HepG2 (cell line): ENCODE data around the gene AGRN. TPM values are rescaled to one million over a fixed set of nuclear protein-coding genes. Genes with fewer than 3 reads are reported as not detected.

Experiments used
- ATAC-seq: fragments of 200-7000 bp; cut with Tn5 transposase; 3 replicates; pipeline ENCODE4 v1.9.1; 2020; ENCODE audit warnings: mild to moderate bottlenecking, moderate library complexity
- BruUV-seq: library from RNA; stranded (reverse); fragments of 400-500 nt; replicated peaks from 2 replicates; lab custom pipeline; 2021; lab: Mats Ljungman, UMichigan
- CTCF ChIA-PET: fragments of 300-600 bp; formaldehyde crosslinking; extraction: SDS; loops from one replicate; lab custom pipeline; 2021; ENCODE audit warnings: low total read pairs, inconsistent platforms, low intra/inter-chr PET ratio; lab: Yijun Ruan, JAX
- POLR2A ChIA-PET: fragments of 350-600 bp; sonication (Branson Sonifier 250); formaldehyde crosslinking; loops from one replicate; lab custom pipeline; 2020; ENCODE audit warnings: antibody characterized with exemption, inconsistent platforms; lab: Yijun Ruan, JAX
- DNase-seq: peaks from one replicate; pipeline ENCODE4 v3.0.0-alpha.2; 2015; ENCODE audit warnings: low spot score
- FAIRE-seq: peaks from 3 replicates; lab custom pipeline; 2011; peaks lifted over from hg19 to GRCh38; lab: Jason Lieb, UNC
- H2AFZ ChIP-seq: one replicate; pipeline ENCODE4 v1.6.1; 2011; ENCODE audit warnings: low read length, inconsistent platforms
- H3K27ac ChIP-seq: fragments of 300-600 bp; 3 replicates; pipeline ENCODE4 v1.8.0; 2011; ENCODE audit warnings: mixed run types, mild to moderate bottlenecking, mixed read lengths, low read length, inconsistent platforms; ENCODE audit not compliant: insufficient read depth; ENCODE audit errors: extremely low read length
- H3K27me3 ChIP-seq, 2 experiments: fragments of 200-600 bp in 1 of 2; 2 replicates in 1 of 2; 3 replicates in 1 of 2; pipeline versions ENCODE4 v1.6.0 to v1.8.0; 2011; ENCODE audit warnings: low read length in 2 of 2, mild to moderate bottlenecking in 2 of 2, moderate library complexity in 2 of 2, inconsistent platforms in 1 of 2; ENCODE audit not compliant: insufficient read depth in 2 of 2, control insufficient read depth in 1 of 2
- H3K36me3 ChIP-seq, 2 experiments: fragments of 200-600 bp in 1 of 2; replicated peaks in 1 of 2; 2 replicates in 1 of 2; 3 replicates in 1 of 2; pipeline versions ENCODE4 v1.5.1 to v1.8.0; 2011; ENCODE audit warnings: low read length in 2 of 2, inconsistent platforms in 1 of 2; ENCODE audit not compliant: insufficient read depth in 2 of 2, control insufficient read depth in 1 of 2
- H3K4me1 ChIP-seq: 2 replicates; pipeline ENCODE4 v1.5.1; 2012; ENCODE audit warnings: low read length, inconsistent platforms; ENCODE audit not compliant: insufficient read depth
- H3K4me2 ChIP-seq: 2 replicates; pipeline ENCODE4 v1.6.0; 2011; ENCODE audit warnings: low read depth, low read length, inconsistent platforms
- H3K4me3 ChIP-seq, 3 experiments: fragments of 200-600 bp in 1 of 3; sonication (generic), shearing (Covaris generic) in 1 of 3; replicated peaks in 1 of 3; 2 replicates each; pipeline ENCODE4 v1.5.1; 2011 to 2016; ENCODE audit warnings: low read length in 3 of 3, inconsistent platforms in 2 of 3, low read depth in 2 of 3, mild to moderate bottlenecking in 2 of 3, control low read depth in 1 of 3, mixed read lengths in 1 of 3; ENCODE audit not compliant: insufficient read depth in 1 of 3
- H3K79me2 ChIP-seq: one replicate; pipeline ENCODE4 v1.6.1; 2011; ENCODE audit warnings: low read length, inconsistent platforms; ENCODE audit not compliant: insufficient read depth
- H3K9ac ChIP-seq: 2 replicates; pipeline ENCODE4 v1.6.0; 2011; ENCODE audit warnings: mild to moderate bottlenecking, low read depth, low read length, inconsistent platforms; ENCODE audit not compliant: insufficient read depth
- H3K9me3 ChIP-seq: 2 replicates; pipeline ENCODE4 v1.5.1; 2012; ENCODE audit warnings: mild to moderate bottlenecking, low read length
- H4K20me1 ChIP-seq: 2 replicates; pipeline ENCODE4 v1.6.0; 2011; ENCODE audit warnings: inconsistent platforms, mild to moderate bottlenecking, low read length, moderate library complexity; ENCODE audit not compliant: insufficient read depth
- CEBPB ChIP-seq: IDR thresholded peaks from 2 replicates; pipeline ENCODE4 v1.6.1; 2011; ENCODE audit warnings: low read depth, low read length, improper control_type of control experiment, borderline replicate concordance
- LBX2 ChIP-seq: sonication (generic); formaldehyde crosslinking; IDR thresholded peaks from 2 replicates; pipeline ENCODE4 v1.5.0; 2020; ENCODE audit warnings: missing genetic modification reagents, mild to moderate bottlenecking, borderline replicate concordance
- NFE2L2 ChIP-seq: fragments of 150-350 bp; IDR thresholded peaks from 2 replicates; pipeline ENCODE4 v1.6.1; 2014; ENCODE audit warnings: low read length
- ZNF17 ChIP-seq: sonication (generic); formaldehyde crosslinking; IDR thresholded peaks from 2 replicates; pipeline ENCODE4 v1.5.0; 2020; ENCODE audit warnings: mild to moderate bottlenecking, missing genetic modification reagents
- ZNF251 ChIP-seq: sonication (generic); formaldehyde crosslinking; IDR thresholded peaks from 2 replicates; pipeline ENCODE4 v1.9.0; 2021; ENCODE audit warnings: mild to moderate bottlenecking, missing genetic modification reagents
- ZNF496 ChIP-seq: sonication (generic); formaldehyde crosslinking; IDR thresholded peaks from 2 replicates; pipeline ENCODE4 v1.8.1; 2023; ENCODE audit warnings: mild to moderate bottlenecking, moderate library complexity, missing genetic modification reagents; ENCODE audit not compliant: insufficient replicate concordance
- WGBS: methylation state at CpG from one replicate; pipeline ENCODE4 v1.1.6; 2017; ENCODE audit warnings: low lambda C conversion rate; 5-methylcytosine and 5-hydroxymethylcytosine counted together
- in situ Hi-C: cut with HindIII; loops from 2 replicates; pipeline ENCODE4 v1.10.0; 2017; ENCODE audit warnings: low pct_unique_long_range_greater_than_20kb; ENCODE audit not compliant: extremely low pct_ligation_motif_present
- intact Hi-C: fragments of 100-400 bp; cut with micrococcal nuclease; formaldehyde crosslinking; loops from one replicate; pipeline ENCODE4 v1.10.0; 2022; ENCODE audit not compliant: unreplicated experiment
- polyA plus RNA-seq, 8 experiments: library from polyadenylated mRNA; depleted of rRNA in 3 of 8; stranded (reverse) in 7 of 8; unstranded in 1 of 8; fragments of >200 nt; fragmentation: Illumina TruSeq in 4 of 8; extraction: Trizol in 4 of 8; gene quantifications; 2 replicates each; pipeline versions ENCODE4 v1.2.1 to v1.2.3, GENCODE V29; 2011 to 2016; ENCODE audit warnings: low read depth in 4 of 8, missing spikeins in 1 of 8, mixed read lengths in 1 of 8; ENCODE audit not compliant: insufficient read depth in 1 of 8
- total RNA-seq, 5 experiments: library from RNA; depleted of rRNA; stranded (reverse); fragments of >200 nt; fragmentation: Illumina TruSeq; extraction: Trizol; gene quantifications; 2 replicates each; pipeline ENCODE4 v1.2.3, GENCODE V29; 2016; ENCODE audit warnings: low read depth in 1 of 5
- TF ChIP-seq, protein P1 (sequence below): IDR thresholded peaks from 2 replicates; pipeline ENCODE4 v1.6.1; 2016; ENCODE audit warnings: low read depth, control low read depth
- TF ChIP-seq, protein P2 (sequence below), 2 experiments: fragments of 450-650 bp in 1 of 2; sonication (generic) in 1 of 2; formaldehyde crosslinking in 1 of 2; IDR thresholded peaks; 2 replicates each; pipeline versions ENCODE4 v1.6.1 to v1.8.0; 2016 to 2022; ENCODE audit warnings: antibody characterized with exemption in 1 of 2, mild to moderate bottlenecking in 1 of 2, missing genetic modification reagents in 1 of 2
- TF ChIP-seq, protein P3 (sequence below): sonication (generic); formaldehyde crosslinking; IDR thresholded peaks from 2 replicates; pipeline ENCODE4 v1.4.0; 2020; ENCODE audit warnings: missing genetic modification reagents

Gene AGRN
- total and polyA plus RNA-seq, 2 of the 13 experiments (the other 11 are each of a cell fraction or from before 2014, with no cell fraction given): 29.8 to 65.2 TPM

DNA sequence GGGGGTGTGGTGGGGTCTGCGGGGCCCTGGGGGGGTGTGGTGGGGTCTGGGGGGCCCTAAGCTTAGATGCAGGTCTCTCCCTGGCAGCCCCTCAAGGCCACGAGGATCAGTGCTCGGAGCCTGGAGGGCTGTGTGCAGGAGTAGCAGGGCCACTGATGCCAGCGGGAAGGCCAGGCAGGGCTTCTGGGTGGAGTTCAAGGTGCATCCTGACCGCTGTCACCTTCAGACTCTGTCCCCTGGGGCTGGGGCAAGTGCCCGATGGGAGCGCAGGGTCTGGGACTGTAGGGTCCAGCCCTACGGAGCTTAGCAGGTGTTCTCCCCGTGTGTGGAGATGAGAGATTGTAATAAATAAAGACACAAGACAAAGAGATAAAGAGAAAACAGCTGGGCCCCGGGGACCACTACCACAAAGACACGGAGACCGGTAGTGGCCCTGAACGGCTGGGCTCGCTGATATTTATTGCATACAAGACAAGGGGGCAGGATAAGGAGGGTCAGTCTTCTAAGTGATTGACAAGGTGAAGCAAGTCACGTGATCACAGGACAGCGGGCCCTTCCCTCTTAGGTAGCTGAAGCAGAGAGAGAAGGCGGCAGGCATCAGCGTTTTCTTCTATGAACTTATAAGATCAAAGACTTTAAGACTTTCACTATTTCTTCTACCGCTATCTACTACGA, 45.5 kb downstream of the AGRN start:
- no peaks in the 10 kb centered on the region for H3K9me3 ChIP-seq
- peak overlapping the region; percentile 53 for H3K4me2 ChIP-seq
- no peak overlapping the region for H2AFZ ChIP-seq
- ATAC-seq (peak; percentile 35), DNase-seq (peak; percentile 24), FAIRE-seq (no peak)
- in situ Hi-C loops (no loop called here), intact Hi-C loops (no loop called here)
- H3K79me2 ChIP-seq: no peaks in the 10 kb centered on the region
- H3K4me3 ChIP-seq: no peak overlapping the region; a peak in 1 of 6 replicates
- POLR2A ChIA-PET: interaction anchor here (1.9 to 2.5 kb wide), 2 partner anchors 14 to 48 kb away, joined by 9 to 11 read pairs; no protein-coding TSS in a partner anchor
- peaks cover 46% of the 10 kb centered on the region for H3K4me1 ChIP-seq
- H3K27ac ChIP-seq: no peak overlapping the region
- peaks cover 3 to 10% of the 10 kb centered on the region in 2 experiments; a peak in 4 of 5 replicates for H3K27me3 ChIP-seq
- no peaks in the 10 kb centered on the region for H4K20me1 ChIP-seq
- 10% methylated on average over 17 of the region's 20 CpGs for WGBS
- BruUV-seq: no TSS peak
- CTCF ChIA-PET: no interaction called here
- H3K9ac ChIP-seq: no peak overlapping the region
- H3K36me3 ChIP-seq: no peaks in the 10 kb centered on the region
- TF ChIP-seq ZNF17 (CRISPR knock-in tag) (no peak), LBX2 (CRISPR knock-in tag) (no peak), CEBPB (no peak), ZNF251 (no peak), ZNF496 (CRISPR knock-in tag) (no peak), NFE2L2 (no peak)
- TF ChIP-seq, protein P1, sequence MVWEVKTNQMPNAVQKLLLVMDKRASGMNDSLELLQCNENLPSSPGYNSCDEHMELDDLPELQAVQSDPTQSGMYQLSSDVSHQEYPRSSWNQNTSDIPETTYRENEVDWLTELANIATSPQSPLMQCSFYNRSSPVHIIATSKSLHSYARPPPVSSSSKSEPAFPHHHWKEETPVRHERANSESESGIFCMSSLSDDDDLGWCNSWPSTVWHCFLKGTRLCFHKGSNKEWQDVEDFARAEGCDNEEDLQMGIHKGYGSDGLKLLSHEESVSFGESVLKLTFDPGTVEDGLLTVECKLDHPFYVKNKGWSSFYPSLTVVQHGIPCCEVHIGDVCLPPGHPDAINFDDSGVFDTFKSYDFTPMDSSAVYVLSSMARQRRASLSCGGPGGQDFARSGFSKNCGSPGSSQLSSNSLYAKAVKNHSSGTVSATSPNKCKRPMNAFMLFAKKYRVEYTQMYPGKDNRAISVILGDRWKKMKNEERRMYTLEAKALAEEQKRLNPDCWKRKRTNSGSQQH: no peak
- TF ChIP-seq, protein P2, sequence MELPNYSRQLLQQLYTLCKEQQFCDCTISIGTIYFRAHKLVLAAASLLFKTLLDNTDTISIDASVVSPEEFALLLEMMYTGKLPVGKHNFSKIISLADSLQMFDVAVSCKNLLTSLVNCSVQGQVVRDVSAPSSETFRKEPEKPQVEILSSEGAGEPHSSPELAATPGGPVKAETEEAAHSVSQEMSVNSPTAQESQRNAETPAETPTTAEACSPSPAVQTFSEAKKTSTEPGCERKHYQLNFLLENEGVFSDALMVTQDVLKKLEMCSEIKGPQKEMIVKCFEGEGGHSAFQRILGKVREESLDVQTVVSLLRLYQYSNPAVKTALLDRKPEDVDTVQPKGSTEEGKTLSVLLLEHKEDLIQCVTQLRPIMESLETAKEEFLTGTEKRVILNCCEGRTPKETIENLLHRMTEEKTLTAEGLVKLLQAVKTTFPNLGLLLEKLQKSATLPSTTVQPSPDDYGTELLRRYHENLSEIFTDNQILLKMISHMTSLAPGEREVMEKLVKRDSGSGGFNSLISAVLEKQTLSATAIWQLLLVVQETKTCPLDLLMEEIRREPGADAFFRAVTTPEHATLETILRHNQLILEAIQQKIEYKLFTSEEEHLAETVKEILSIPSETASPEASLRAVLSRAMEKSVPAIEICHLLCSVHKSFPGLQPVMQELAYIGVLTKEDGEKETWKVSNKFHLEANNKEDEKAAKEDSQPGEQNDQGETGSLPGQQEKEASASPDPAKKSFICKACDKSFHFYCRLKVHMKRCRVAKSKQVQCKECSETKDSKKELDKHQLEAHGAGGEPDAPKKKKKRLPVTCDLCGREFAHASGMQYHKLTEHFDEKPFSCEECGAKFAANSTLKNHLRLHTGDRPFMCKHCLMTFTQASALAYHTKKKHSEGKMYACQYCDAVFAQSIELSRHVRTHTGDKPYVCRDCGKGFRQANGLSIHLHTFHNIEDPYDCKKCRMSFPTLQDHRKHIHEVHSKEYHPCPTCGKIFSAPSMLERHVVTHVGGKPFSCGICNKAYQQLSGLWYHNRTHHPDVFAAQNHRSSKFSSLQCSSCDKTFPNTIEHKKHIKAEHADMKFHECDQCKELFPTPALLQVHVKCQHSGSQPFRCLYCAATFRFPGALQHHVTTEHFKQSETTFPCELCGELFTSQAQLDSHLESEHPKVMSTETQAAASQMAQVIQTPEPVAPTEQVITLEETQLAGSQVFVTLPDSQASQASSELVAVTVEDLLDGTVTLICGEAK (IDR thresholded peaks at IDR 0.05): no peak
- TF ChIP-seq, protein P2 (CRISPR knock-in tag; IDR thresholded peaks at IDR 0.05): no peak
- TF ChIP-seq, protein P3, sequence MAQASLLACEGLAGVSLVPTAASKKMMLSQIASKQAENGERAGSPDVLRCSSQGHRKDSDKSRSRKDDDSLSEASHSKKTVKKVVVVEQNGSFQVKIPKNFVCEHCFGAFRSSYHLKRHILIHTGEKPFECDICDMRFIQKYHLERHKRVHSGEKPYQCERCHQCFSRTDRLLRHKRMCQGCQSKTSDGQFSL (CRISPR knock-in tag): no peak
